Left lung (tissue), 10 donors: ENCODE results near the gene PLCL2. TPM values are rescaled to one million over a fixed set of nuclear protein-coding genes. Genes with fewer than 3 reads are reported as not detected.

ENCODE experiments used
- ATAC-seq: fragments of 200-7000 bp; cut with Tn5 transposase; one replicate; pipeline ENCODE4 v1.9.1; 2020; ENCODE audit warnings: moderate library complexity
- DNase-seq, 4 donors: peaks; one replicate each; pipeline ENCODE4 v3.0.0-alpha.2; 2013 to 2020
- H3K27ac ChIP-seq, 2 donors: fragments of 200-600 bp; sonication (generic) in 1 of 2; one replicate each; pipeline versions ENCODE4 v1.5.0 to v1.8.0; 2020 to 2021
- H3K27me3 ChIP-seq, 2 donors: fragments of 200-600 bp; sonication (generic) in 1 of 2; one replicate each; pipeline versions ENCODE4 v1.5.0 to v1.8.0; 2020 to 2021
- H3K36me3 ChIP-seq, 2 donors: fragments of 200-600 bp; sonication (generic) in 1 of 2; one replicate each; pipeline versions ENCODE4 v1.5.0 to v1.8.0; 2020 to 2021
- H3K4me1 ChIP-seq, 2 donors: fragments of 200-600 bp; one replicate each; pipeline ENCODE4 v1.8.0; 2021
- H3K4me3 ChIP-seq, 2 donors: fragments of 200-600 bp; sonication (generic) in 1 of 2; one replicate each; pipeline versions ENCODE4 v1.5.0 to v1.8.0; 2020 to 2021; ENCODE audit warnings: mild to moderate bottlenecking in 1 of 2
- H3K9me3 ChIP-seq, 2 donors: fragments of 200-600 bp; sonication (generic) in 1 of 2; one replicate each; pipeline versions ENCODE4 v1.5.0 to v1.8.0; 2020 to 2021
- CTCF ChIP-seq, 2 donors: fragments of 200-600 bp; sonication (generic) in 1 of 2; IDR thresholded peaks; one replicate each; pipeline versions ENCODE4 v1.5.0 to v1.8.0; 2021; ENCODE audit warnings: antibody characterized with exemption in 2 of 2
- intact Hi-C, 2 donors: fragments of 100-400 bp; cut with DNase I; formaldehyde crosslinking; loops; one replicate each; pipeline versions ENCODE4 v1.11.2 to v1.14.2; 2022
- polyA plus RNA-seq, 6 donors: library from polyadenylated mRNA; unstranded; fragments of 120-200 nt; gene quantifications; one replicate each; pipeline ENCODE4 v1.2.1, GENCODE V29; 2013; ENCODE audit not compliant: insufficient read length in 6 of 6
- total RNA-seq, 2 donors: library from RNA; stranded (reverse); fragmentation: NEBNext Ultra II Directional; extraction: Animal tissue kit (Norgen Biotek cat#: 25700); gene quantifications; one replicate each; pipeline ENCODE4 v1.2.1, GENCODE V29; 2021
- donor health status: DM: no; HTN: yes; CAD: no.
- donor health status: DM: no; HTN: no; CAD: no.

PLCL2 gene
- total and polyA plus RNA-seq, 8 donors, result 7.8 to 15.7 (median 10.1) TPM

- Histone ChIP-seq H3K27ac (no peak overlapping the region), H3K36me3 (peaks cover 0 to 3% of the 10 kb centered on the region in 2 donors), H3K4me1 (no peaks in the 10 kb centered on the region), H3K27me3 (no peaks in the 10 kb centered on the region), H3K4me3 (no peak overlapping the region), H3K9me3 (no peaks in the 10 kb centered on the region)
- ATAC-seq (no peak), DNase-seq (no peak)
- TF ChIP-seq CTCF (IDR thresholded peaks at IDR 0.05), result no peak
- intact Hi-C loops, result no loop called here
Observed at GRCh38 chr3:17062736-17063135, 178.0 kb downstream of the PLCL2 start.

GRCh38 chr3:17063596-17063995 is 178.8 kb downstream of the PLCL2 start:
- intact Hi-C loops, result no loop called here
- no peak overlapping the region for H3K4me3 ChIP-seq
- ATAC-seq (no peak), DNase-seq (no peak)
- peaks cover 0 to 12% of the 10 kb centered on the region in 2 donors for H3K36me3 ChIP-seq
- H3K9me3 ChIP-seq, result no peaks in the 10 kb centered on the region
- no peak overlapping the region for H3K27ac ChIP-seq
- no peak for TF ChIP-seq CTCF (IDR thresholded peaks at IDR 0.05)
- no peaks in the 10 kb centered on the region for H3K27me3 ChIP-seq
- no peaks in the 10 kb centered on the region for H3K4me1 ChIP-seq

- Histone ChIP-seq H3K4me1 (no peaks in the 10 kb centered on the region), H3K27me3 (no peaks in the 10 kb centered on the region), H3K36me3 (peaks cover 0 to 26% of the 10 kb centered on the region in 2 donors), H3K4me3 (no peak overlapping the region), H3K27ac (no peak overlapping the region), H3K9me3 (no peaks in the 10 kb centered on the region)
- no peak for TF ChIP-seq CTCF (IDR thresholded peaks at IDR 0.05)
- ATAC-seq, result no peak
- intact Hi-C loops, result no loop called here
- DNase-seq, result no peak
Observed at GRCh38 chr3:17065315-17065714, 180.6 kb downstream of the PLCL2 start.

- no peak for ATAC-seq
- intact Hi-C loops, result no loop called here
- peaks cover 0 to 26% of the 10 kb centered on the region in 2 donors for H3K36me3 ChIP-seq
Observed at GRCh38 chr3:17065881-17066280, 181.1 kb downstream of the PLCL2 start.

GRCh38 chr3:17069754-17070153 is 185.0 kb downstream of the PLCL2 start:
- no peak overlapping the region for H3K4me3 ChIP-seq
- H3K36me3 ChIP-seq, result peaks cover 0 to 26% of the 10 kb centered on the region in 2 donors
- intact Hi-C loops, result no loop called here
- DNase-seq (no peak), ATAC-seq (no peak)
- H3K9me3 ChIP-seq, result no peaks in the 10 kb centered on the region
- H3K27me3 ChIP-seq, result no peaks in the 10 kb centered on the region
- TF ChIP-seq CTCF (IDR thresholded peaks at IDR 0.05), result no peak
- H3K4me1 ChIP-seq, result no peaks in the 10 kb centered on the region
- no peak overlapping the region for H3K27ac ChIP-seq

More at GRCh38 chr3:17065881-17066280, 181.1 kb downstream of the PLCL2 start:
- Histone ChIP-seq H3K4me3 (no peak overlapping the region), H3K4me1 (no peaks in the 10 kb centered on the region), H3K27ac (no peak overlapping the region), H3K9me3 (no peaks in the 10 kb centered on the region), H3K27me3 (no peaks in the 10 kb centered on the region)
- TF ChIP-seq CTCF (IDR thresholded peaks at IDR 0.05), result no peak
- DNase-seq, result no peak
